HG03039 (cell line): ENCODE results near the gene MGST3.
"Not testable (repeated sequence)": the region's sequence is repeated elsewhere in the genome, so short reads cannot be mapped to it uniquely, and the experiment has no call there.

Experiments used
- ATAC-seq: cut with Tn5 transposase; IDR thresholded peaks from one replicate; pipeline ENCODE4 v1.9.1; 2021; ENCODE audit warnings: mild to moderate bottlenecking, moderate library complexity; ENCODE audit not compliant: unreplicated experiment

Gene MGST3

DNA sequence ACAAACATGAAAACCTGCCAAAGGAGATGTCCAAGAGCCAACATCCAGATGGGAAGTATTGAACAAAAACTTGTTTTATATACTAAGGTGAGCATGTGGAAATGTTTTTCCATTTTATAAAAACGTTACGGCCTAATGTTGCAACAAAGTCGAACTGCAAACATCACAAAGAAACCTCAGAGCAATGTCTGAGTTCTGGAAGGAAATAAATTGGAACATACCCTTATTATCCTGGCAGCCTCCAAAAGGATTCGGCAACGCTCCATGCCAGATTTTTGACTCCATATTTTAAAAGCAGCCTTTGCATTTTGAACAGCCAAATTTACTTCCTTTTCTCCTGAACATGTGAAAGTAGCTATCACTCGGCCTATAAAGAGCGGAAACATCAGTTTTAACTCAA lies 64.0 kb downstream of the MGST3 start:
- ATAC-seq = no peak

DNA sequence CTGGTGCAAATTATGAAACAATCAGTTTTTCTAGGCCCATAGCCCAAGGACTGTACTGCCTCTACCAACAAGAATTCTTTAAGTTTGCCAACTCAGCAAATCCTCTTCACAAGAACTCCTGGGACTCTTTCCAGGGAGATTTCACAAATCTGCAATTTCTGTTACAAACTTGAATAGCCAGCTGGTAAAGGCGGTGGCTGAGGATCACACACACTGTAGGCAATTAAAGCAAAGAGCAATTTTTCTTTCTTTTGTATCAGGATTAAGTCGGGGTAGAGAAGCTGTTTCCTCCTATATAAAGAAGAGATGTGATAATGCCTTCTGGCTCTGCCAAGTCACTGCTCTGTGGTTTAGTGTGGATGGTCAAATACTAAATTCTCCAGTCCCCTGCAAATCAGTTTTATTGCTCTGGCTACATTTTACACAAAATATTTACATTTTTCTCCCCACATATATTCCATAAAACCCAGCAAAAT lies 65.6 kb downstream of the MGST3 start:
- ATAC-seq = no peak

DNA sequence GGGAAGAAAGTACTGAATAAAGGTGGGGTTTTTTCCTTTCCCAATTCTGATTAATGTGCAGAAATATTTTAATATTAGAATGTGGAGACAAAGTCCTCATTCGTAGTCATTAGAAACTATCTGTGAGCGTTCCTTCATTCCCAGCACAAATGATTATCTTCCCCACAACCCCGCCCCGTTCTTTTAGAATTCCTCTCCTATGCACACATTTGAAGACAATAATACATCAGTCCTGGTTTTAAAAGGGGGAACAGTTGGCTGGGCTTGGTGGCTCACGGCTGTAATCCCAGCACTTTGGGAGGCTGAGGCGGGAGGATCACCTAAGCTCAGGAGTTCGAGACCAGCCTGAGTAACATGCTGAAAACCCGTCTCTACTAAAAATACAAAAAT lies 66.5 kb downstream of the MGST3 start:
- ATAC-seq = no peak

DNA sequence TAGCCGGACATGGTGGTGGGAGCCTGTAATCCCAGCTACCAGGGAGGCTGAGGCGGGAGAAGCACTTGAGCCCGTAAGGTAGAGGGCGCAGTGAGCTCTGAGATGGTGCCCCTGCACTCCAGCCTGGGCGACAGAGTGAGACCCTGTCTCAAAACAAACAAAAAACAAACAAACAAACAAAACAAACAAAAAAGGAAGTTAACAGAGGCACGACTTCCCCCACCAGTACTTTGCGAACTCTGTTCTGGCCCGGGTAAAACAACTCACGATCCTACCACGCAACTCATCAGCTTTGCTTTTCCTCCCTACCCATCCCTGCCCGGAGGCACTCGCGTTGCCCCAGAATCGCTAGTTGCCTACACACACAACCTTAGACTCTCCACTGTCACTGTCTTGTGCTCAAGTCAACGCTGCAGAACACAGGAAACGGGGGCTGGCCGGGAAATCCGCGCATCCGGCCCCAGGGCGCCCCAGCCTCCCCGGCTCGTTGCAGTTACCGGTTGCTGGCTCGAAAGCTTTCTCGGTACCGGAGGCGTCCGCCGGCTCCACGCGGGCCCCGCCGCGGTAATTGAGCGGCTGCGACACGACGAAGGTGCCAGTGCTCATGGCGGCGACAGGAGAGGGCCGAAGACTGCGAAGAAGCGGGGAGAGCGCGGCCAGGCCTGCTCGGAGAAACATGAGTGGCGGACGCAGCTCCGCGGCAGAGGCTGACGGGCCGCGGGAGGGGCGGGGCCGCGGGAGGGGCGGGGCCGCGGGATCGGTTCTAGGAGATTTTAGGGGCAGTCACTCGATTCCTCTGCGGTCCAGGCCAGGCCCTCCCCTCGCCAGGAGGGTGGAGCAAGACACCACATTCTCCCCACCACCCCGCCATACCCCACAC lies 67.1 kb downstream of the MGST3 start, which contains the start of gene ALDH9A1:
Gene ALDH9A1 (minus strand): TSS at position 682 of the 880 bp plus-strand sequence. CDS start 4 bp downstream, at position 678.
- peak; percentile 92 for ATAC-seq

DNA sequence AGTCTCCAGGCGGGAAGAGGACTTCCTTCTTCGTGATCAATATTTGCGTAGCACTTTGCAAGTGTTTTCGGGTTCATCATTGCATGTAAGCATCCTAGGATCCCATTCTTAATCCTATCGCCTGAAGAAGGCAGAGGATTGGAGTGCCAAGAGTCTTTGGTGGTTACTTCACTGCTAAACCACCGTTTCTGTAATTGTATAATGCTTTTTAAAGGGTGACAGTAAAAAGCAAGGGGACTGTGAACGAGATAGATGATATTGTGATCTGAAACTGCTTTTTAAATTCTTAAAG lies 67.7 kb downstream of the MGST3 start:
- ATAC-seq = no peak

DNA sequence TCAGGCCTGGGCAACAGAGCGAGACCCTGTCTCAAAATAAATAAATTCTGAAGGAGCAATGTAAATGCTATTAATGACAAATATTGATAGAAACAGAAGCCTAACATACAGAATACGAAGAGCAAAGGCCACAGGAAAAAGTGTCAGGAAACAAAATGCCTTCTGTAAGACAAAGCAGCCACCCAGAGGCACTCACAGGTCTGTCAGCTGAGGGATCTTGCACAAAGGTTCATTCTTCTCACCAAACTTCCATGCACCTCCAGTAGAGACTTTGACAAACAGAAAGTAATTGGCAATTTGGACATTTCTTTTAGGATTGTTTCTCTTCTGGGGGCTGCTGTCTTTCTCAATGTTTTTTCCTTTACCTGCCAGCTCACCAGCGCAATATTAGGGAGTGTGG lies 68.5 kb downstream of the MGST3 start:
- no peak for ATAC-seq

DNA sequence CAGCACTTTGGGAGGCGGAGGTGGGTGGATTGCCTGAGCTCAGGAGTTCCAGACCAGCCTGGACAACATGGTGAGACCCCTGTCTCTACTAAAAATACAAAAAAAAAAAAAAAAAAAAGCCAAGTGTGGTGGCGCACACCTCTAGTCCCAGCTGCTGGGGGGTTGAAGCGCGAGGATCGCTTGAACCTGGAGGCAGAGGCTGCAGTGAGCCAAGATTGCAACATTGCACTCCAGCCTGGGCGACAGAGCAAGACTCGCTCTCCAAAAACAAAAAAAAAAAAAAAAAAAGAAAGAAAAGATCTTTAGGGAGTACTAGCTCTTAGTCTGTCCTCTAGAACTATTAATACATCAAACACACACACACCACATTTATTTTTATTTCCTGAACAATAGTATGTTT lies 70.9 kb downstream of the MGST3 start:
- ATAC-seq = not testable (repeated sequence)

DNA sequence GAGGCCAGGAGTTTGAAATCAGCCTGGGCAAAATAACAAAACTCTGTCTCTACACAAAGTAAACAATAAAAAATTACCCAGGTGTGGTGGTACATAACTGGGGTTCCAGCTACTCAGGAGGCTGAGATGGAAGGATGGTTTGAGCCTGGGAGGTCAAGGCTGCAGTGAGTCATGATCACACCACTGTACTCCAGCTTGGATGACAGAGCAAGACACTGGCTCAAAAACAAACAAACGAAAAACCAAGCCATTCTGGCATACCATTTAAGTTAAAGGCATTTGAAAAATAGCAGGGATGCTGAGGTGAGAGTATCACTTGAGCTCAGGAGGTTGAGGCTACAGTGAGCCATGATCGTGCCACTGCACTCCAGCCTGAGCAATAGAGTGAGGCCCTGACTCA lies 72.6 kb downstream of the MGST3 start:
- ATAC-seq = no peak
